Middle frontal gyrus (tissue), 1 donor: Measurements from ENCODE around the gene ERG28.

ENCODE experiments used
- DNase-seq: peaks from one replicate; pipeline ENCODE4 v3.0.0-alpha.2; 2015; ENCODE audit warnings: low spot score; ENCODE audit errors: extremely low spot score

Gene ERG28

GRCh38 chr14:75660238-75660629 lies 442 bp downstream of the ERG28 start:
- no peak for DNase-seq

- DNase-seq, result no peak
Measured at GRCh38 chr14:75658957-75659356, 1.7 kb downstream of the ERG28 start.

- DNase-seq, result no peak
Measured at GRCh38 chr14:75657331-75657730, 3.3 kb downstream of the ERG28 start.

- no peak for DNase-seq
Measured at GRCh38 chr14:75655235-75655634, 5.4 kb downstream of the ERG28 start.

- DNase-seq, result no peak
Measured at GRCh38 chr14:75654127-75654732, 6.4 kb downstream of the ERG28 start.

GRCh38 chr14:75653563-75653962 lies 7.1 kb downstream of the ERG28 start:
- no peak for DNase-seq

- no peak for DNase-seq
Measured at GRCh38 chr14:75650253-75651058, 10.2 kb downstream of the ERG28 start.

GRCh38 chr14:75649773-75650172 lies 10.9 kb downstream of the ERG28 start:
- DNase-seq, result no peak

- no peak for DNase-seq
Measured at GRCh38 chr14:75649337-75649736, 11.3 kb downstream of the ERG28 start.

- no peak for DNase-seq
Measured at GRCh38 chr14:75648066-75648838, 12.4 kb downstream of the ERG28 start.

GRCh38 chr14:75647640-75648039 lies 13.0 kb downstream of the ERG28 start:
- DNase-seq, result no peak

- DNase-seq, result no peak
Measured at GRCh38 chr14:75646762-75647161, 13.9 kb downstream of the ERG28 start.

- no peak for DNase-seq
Measured at GRCh38 chr14:75645056-75645455, 15.6 kb downstream of the ERG28 start.

- no peak for DNase-seq
Measured at GRCh38 chr14:75643985-75644384, 16.7 kb downstream of the ERG28 start.

- no peak for DNase-seq
Measured at GRCh38 chr14:75640876-75641275, 19.8 kb downstream of the ERG28 start.

GRCh38 chr14:75636100-75636692 lies 24.5 kb downstream of the ERG28 start:
- no peak for DNase-seq

- DNase-seq, result no peak
Measured at GRCh38 chr14:75634848-75635247, 25.8 kb downstream of the ERG28 start.

- no peak for DNase-seq
Measured at GRCh38 chr14:75631453-75631831, 29.2 kb downstream of the ERG28 start.

GRCh38 chr14:75630695-75631452 lies 29.8 kb downstream of the ERG28 start:
- no peak for DNase-seq

- DNase-seq, result no peak
Measured at GRCh38 chr14:75628816-75629215, 31.9 kb downstream of the ERG28 start.

GRCh38 chr14:75627406-75627805 lies 33.3 kb downstream of the ERG28 start:
- DNase-seq, result no peak
